Upper lobe of left lung (tissue), 4 donors: ENCODE results near the gene EXOC2.

Source experiments
- EP300 ChIP-seq, 4 donors: sonication (generic); formaldehyde crosslinking; IDR thresholded peaks; one replicate each; pipeline ENCODE4 v1.5.1; 2017; ENCODE audit warnings: antibody characterized with exemption in 4 of 4, control low read depth in 2 of 4
- POLR2A ChIP-seq, 4 donors: fragments of 450-650 bp; IDR thresholded peaks; one replicate each; pipeline ENCODE4 v1.5.1; 2016 to 2017; ENCODE audit warnings: antibody characterized with exemption in 4 of 4, mild to moderate bottlenecking in 2 of 4
- POLR2AphosphoS5 ChIP-seq, 2 donors: sonication (generic); formaldehyde crosslinking; IDR thresholded peaks; one replicate each; pipeline ENCODE4 v1.5.1; 2017; ENCODE audit warnings: antibody characterized with exemption in 2 of 2
- TF ChIP-seq, protein P1 (sequence below), 6 experiments: fragments of 450-650 bp in 4 of 6; fragments of 200-600 bp in 2 of 6; sonication (generic) in 2 of 6; IDR thresholded peaks; one replicate each; pipeline ENCODE4 v1.5.1; 2016 to 2019; ENCODE audit warnings: antibody characterized with exemption in 6 of 6

DNA sequence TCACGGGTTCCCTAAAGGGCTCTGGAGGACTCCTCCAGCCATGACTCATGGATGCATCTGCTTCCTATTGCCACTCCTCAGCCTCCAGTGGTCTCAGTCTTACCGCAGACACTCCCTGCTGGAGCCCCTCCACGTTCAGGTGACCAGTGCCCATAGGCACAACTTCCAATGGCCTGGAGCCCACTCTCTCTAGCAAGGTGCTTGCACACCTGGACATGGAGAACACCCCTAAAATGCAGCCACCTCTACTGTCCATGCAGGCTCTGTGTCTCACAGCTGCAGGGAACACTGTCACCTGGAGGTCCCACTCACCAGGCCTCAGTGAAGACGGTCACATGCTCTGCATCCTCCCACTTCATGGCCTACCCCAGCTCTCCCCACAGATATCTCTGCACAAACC lies 72.0 kb downstream of the EXOC2 start:
- TF ChIP-seq, protein P1, sequence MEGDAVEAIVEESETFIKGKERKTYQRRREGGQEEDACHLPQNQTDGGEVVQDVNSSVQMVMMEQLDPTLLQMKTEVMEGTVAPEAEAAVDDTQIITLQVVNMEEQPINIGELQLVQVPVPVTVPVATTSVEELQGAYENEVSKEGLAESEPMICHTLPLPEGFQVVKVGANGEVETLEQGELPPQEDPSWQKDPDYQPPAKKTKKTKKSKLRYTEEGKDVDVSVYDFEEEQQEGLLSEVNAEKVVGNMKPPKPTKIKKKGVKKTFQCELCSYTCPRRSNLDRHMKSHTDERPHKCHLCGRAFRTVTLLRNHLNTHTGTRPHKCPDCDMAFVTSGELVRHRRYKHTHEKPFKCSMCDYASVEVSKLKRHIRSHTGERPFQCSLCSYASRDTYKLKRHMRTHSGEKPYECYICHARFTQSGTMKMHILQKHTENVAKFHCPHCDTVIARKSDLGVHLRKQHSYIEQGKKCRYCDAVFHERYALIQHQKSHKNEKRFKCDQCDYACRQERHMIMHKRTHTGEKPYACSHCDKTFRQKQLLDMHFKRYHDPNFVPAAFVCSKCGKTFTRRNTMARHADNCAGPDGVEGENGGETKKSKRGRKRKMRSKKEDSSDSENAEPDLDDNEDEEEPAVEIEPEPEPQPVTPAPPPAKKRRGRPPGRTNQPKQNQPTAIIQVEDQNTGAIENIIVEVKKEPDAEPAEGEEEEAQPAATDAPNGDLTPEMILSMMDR (IDR thresholded peaks at IDR 0.05), result no peak
- TF ChIP-seq POLR2AphosphoS5 (IDR thresholded peaks at IDR 0.05), result no peak
- TF ChIP-seq POLR2A (IDR thresholded peaks at IDR 0.05), result no peak
- no peak for TF ChIP-seq EP300 (IDR thresholded peaks at IDR 0.05)
